GM12872 (cell line): Measurements from ENCODE around the gene SGCA.

Experiments
- CTCF ChIP-seq: IDR thresholded peaks from 3 replicates; pipeline ENCODE4 v1.5.1; 2011; ENCODE audit warnings: low read depth, mild to moderate bottlenecking, low read length, moderate library complexity; ENCODE audit not compliant: insufficient read depth

SGCA gene

GRCh38 chr17:50151937-50152547 is 13.8 kb upstream of the SGCA start:
- no peak for TF ChIP-seq CTCF

GRCh38 chr17:50152736-50153135 is 13.1 kb upstream of the SGCA start:
- no peak for TF ChIP-seq CTCF

GRCh38 chr17:50153650-50154575 is 11.9 kb upstream of the SGCA start:
- no peak for TF ChIP-seq CTCF

GRCh38 chr17:50154604-50155003 is 11.2 kb upstream of the SGCA start:
- TF ChIP-seq CTCF = no peak

GRCh38 chr17:50155115-50155819 is 10.5 kb upstream of the SGCA start:
- TF ChIP-seq CTCF = no peak

- TF ChIP-seq CTCF = no peak
These were observed 7.9 kb upstream of the SGCA start for GRCh38 chr17:50157891-50158290.
